GM18498 (cell line): ENCODE measurements around the gene ARHGEF1.
"Not testable (repeated sequence)": the region's sequence is repeated elsewhere in the genome, so short reads cannot be mapped to it uniquely, and the experiment has no call there.

Experiments used
- ATAC-seq: cut with Tn5 transposase; IDR thresholded peaks from one replicate; pipeline ENCODE4 v1.9.1; 2021; ENCODE audit warnings: mild to moderate bottlenecking, moderate library complexity; ENCODE audit not compliant: unreplicated experiment

Gene ARHGEF1

GRCh38 chr19:41929536-41930071 lies 46.6 kb downstream of the ARHGEF1 start:
- ATAC-seq: no peak

- ATAC-seq: no peak
Measured at GRCh38 chr19:41930322-41930722, 47.3 kb downstream of the ARHGEF1 start.

GRCh38 chr19:41930926-41931592 lies 48.1 kb downstream of the ARHGEF1 start:
- no peak for ATAC-seq

GRCh38 chr19:41932259-41932719 lies 49.3 kb downstream of the ARHGEF1 start:
- no peak for ATAC-seq

- ATAC-seq: no peak
Measured at GRCh38 chr19:41932720-41933332, 49.8 kb downstream of the ARHGEF1 start.

- ATAC-seq: no peak
Measured at GRCh38 chr19:41933693-41934426, 50.9 kb downstream of the ARHGEF1 start.

GRCh38 chr19:41934849-41935374 lies 51.9 kb downstream of the ARHGEF1 start:
- no peak for ATAC-seq

- ATAC-seq: no peak
Measured at GRCh38 chr19:41935760-41936415, 52.9 kb downstream of the ARHGEF1 start.

GRCh38 chr19:41936416-41936850 lies 53.4 kb downstream of the ARHGEF1 start:
- no peak for ATAC-seq

- no peak for ATAC-seq
Measured at GRCh38 chr19:41936961-41937360, 54.0 kb downstream of the ARHGEF1 start.

GRCh38 chr19:41937525-41938468 lies 54.8 kb downstream of the ARHGEF1 start:
- no peak for ATAC-seq

GRCh38 chr19:41939209-41939608 lies 56.2 kb downstream of the ARHGEF1 start:
- ATAC-seq: not testable (repeated sequence)

GRCh38 chr19:41939861-41940730 lies 57.1 kb downstream of the ARHGEF1 start:
- no peak for ATAC-seq

- ATAC-seq: no peak
Measured at GRCh38 chr19:41940731-41941409, 57.9 kb downstream of the ARHGEF1 start.

- ATAC-seq: no peak
Measured at GRCh38 chr19:41941410-41942202, 58.6 kb downstream of the ARHGEF1 start.

GRCh38 chr19:41944336-41944735 lies 61.4 kb downstream of the ARHGEF1 start:
- ATAC-seq: no peak

- peak; percentile 80 for ATAC-seq
Measured at GRCh38 chr19:41945135-41945766, 62.3 kb downstream of the ARHGEF1 start.
